SKM-1 (cell line): Measurements from ENCODE around the gene ASTN2.

Experiments used
- DNase-seq: peaks from one replicate; lab custom pipeline; 2025; ENCODE audit not compliant: unreplicated experiment; lab: John Stamatoyannopoulos, UW

The ASTN2 gene

GRCh38 chr9:116550696-116551436 is 864.0 kb downstream of the ASTN2 start:
- no peak for DNase-seq

- DNase-seq: no peak
These were observed 864.8 kb downstream of the ASTN2 start for GRCh38 chr9:116549786-116550660.

DNA sequence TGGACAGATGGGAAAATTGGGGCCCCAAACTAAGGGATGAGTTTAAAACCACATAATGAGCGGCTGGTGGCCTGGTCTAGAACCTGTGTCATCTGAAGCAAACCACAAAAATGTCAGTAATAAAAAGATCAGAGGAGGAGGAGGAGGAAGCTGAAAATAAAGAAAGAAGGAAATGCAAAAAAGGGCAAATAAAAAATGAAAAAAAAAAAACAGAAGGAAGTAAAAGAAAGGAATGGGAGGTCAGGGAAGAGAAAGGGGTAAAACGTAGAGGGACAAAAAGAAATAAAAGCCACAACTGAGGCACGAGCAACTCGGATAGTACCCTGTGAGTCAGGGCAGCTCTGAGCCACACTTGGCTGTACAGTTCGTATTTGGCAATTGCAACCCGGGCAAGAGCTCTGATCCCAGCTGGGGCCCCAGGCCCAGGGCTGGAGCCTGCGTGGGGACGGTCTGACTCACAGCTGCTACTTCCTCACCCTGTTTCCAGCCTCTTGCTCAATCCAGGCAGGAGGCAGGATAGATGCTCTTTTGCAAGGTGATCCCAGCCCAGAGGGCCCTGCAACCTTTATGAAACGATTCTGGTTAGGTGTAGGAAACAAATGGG is 865.7 kb downstream of the ASTN2 start:
- peak; percentile 13 for DNase-seq

- no peak for DNase-seq
These were observed 867.0 kb downstream of the ASTN2 start for GRCh38 chr9:116547729-116548426.

GRCh38 chr9:116546711-116547581 is 867.9 kb downstream of the ASTN2 start:
- no peak for DNase-seq

DNA sequence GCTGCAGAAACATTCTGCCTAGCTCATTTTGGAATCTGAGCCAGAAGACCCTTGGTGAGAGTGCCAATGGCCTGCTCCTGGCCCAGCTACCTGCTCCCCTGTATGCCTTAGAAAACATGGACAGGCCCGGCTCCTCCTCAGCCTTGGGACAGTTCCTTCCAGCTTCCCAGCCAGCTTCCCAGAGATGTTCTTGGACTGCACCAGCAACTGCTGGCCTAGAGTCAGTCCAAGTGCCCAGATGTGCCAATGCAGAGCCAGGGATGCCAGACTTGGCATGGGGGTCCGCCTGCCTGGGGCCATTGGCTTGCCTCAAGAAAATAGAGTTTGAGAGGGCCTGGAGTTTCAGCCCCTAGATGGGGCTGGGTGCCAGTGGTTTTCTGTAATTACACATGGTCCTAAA is 870.0 kb downstream of the ASTN2 start:
- DNase-seq: no peak

DNA sequence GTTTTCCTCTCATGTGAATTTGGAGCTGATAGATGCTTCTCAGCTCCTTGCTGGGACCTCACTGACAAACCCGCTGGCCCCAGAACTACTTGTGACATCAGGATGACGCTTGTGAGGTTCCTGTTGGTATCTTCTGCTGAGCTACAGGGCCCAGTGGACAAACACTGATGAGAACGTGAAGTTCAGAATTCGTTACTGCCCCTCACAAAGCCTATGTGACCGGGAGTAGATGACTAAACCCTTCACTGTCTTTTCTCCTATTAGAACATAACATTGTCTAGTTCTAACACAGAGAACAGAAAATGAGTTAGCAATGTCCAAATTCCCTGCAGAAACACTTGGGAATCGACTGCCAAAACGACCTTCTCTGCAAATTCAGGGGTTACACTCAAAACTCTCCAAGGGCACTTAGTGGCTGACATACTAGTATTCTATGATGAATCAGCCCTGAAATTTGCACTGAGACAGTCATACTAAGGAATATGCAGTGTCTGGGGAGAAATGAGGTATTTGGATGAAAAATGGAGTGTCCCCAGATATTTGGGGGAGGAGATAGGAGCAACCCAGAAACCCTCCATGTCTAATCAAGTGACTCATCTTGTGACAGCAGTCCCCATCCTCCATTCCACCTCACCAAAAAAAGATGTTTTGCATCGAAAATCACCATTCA is 871.0 kb downstream of the ASTN2 start:
- no peak for DNase-seq

GRCh38 chr9:116541402-116541801 is 873.5 kb downstream of the ASTN2 start:
- DNase-seq: no peak

DNA sequence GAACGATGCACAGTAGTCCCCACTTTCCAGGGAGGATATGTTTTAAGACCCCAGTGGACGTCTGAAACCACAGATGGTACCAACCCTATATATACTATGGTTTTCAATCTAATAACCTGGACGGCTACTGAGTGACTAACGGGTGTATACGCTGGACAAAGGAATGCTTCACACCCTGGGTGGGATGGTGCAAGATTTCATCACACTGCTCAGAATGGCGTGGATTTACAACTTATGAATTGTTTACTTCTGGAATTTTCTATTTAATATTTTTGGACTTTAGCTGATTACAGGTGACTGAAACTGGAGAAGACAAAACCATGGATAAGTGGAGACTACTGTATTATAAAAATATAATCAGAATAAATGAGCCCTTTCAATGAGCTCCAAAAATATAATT is 875.3 kb downstream of the ASTN2 start:
- no peak for DNase-seq

DNA sequence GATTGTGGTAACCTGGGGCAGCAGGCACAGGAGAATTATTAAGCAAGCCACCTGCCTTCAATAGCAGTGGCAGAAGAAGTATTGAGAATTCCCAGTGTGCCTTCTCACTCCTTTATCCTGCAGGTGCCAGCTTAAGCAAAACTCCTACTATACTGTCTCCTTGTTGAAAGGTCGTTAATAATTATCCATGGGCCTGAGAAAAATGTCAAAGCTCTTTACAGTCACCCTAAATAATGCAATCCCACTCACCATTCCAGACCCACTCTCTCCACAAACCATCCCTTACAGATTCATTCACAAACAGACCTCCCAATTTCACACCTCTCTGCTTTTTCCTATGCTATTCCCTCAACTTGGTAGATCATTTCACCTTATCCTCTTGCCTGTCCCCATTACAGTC is 889.2 kb downstream of the ASTN2 start:
- DNase-seq: no peak

DNA sequence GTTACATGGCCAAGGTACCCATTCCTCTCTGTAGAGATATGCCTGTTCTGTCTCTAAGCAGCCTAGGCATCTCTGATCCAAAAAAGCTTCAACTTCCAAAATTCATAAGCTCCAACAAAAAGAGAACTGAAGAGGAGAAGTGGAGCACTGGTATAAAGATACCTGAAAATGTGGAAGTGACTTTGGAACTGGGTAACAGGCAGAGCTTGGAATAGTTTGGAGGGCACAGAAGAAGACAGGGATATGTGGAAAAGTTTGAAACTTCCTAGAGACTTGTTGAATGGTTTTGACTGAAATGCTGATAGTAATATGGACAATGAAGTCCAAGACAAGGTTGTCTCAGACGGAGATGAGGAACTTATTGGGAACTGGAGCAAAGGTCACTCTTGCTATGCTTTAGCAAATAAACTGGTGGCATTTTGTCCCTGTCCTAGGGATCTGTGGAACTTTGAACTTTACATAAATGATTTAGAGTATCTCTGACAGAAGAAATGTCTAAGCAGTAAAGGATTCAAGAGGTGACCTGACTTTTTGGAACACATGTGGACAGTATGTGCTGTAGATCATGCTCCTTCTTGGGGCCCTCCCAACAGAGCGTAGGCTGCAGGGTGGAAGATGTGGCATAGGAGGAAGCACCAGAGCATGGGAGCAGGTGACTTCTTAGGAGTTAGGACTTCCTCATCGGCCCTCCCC is 889.9 kb downstream of the ASTN2 start:
- DNase-seq: no peak

DNA sequence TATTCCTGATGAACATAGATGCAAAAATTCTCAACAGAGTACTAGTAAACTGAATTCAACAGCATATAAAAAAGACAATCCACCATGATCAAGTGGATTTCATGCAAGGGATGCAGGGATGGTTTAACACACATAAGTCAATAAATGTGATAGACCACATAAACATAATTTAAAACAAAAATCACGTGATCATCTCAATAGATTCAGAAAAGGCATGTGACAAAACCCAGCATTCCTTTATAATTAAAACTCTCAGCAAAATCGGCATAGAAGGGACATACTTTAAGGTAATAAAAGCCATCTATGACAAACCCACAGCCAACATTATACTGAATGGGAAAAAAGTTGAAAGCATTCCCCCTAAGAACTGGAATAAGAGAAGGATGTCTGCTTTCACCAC is 894.6 kb downstream of the ASTN2 start:
- no peak for DNase-seq

DNA sequence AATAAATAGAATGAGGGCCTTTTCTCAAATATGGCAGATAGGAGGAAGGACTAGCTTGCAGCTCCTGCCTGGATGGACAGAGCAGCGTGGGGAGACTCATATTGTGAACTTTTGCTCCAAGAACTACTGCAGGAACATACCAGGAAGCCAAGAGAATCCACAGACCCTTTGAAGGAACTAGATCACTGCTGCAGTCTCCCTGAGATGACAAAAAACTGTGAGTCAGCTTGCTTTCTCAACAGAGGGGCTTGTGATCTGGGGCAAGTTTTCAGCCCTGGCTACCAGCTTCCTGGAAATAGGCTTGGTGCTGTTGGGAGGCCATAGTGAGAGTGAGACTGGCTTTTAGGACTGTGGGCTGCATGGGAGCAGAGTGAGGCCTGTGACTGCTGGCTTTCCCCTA is 898.4 kb downstream of the ASTN2 start:
- DNase-seq: no peak

DNA sequence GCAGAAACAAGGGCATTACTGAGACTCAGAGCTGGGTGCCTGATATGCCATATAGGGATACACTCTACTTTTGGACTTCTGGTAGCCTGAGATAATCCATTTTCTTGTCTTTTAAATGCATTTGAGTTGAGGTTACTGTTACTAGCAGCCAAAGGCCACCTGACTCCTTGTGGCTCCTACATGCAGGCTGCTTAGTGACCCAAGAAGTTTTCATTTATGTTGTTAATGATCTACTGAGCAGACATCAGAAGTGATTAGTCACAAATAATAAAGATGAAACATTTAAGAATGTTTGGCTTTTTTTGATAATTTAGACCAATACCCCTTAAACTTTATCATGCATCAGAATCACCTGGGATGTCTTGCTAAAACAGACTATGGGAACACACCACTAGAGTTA is 899.3 kb downstream of the ASTN2 start:
- no peak for DNase-seq

GRCh38 chr9:116506685-116507084 is 908.2 kb downstream of the ASTN2 start:
- no peak for DNase-seq

GRCh38 chr9:116504893-116505480 is 909.9 kb downstream of the ASTN2 start:
- no peak for DNase-seq

- DNase-seq: no peak
These were observed 910.8 kb downstream of the ASTN2 start for GRCh38 chr9:116504081-116504480.

DNA sequence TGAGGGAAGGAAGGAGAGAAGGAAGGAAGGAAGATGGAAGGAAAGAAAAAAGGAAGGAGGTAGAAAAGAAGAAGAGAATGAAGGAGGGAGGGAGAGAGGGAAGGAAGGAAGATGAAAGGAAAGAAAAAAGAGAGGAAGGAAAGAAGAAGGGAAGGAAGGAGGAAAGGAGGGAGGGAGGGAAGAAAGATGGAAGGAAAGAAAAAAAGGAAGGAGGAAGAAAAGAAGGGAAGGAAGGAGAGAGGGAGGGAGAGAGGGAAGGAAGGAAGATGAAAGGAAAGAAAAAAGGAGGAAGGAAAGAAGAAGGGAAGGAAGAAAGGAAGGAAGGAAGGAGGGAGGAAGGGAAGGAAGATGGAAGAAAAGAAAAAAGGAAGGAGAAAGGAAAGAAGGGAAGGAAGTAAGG is 912.1 kb downstream of the ASTN2 start:
- no peak for DNase-seq

DNA sequence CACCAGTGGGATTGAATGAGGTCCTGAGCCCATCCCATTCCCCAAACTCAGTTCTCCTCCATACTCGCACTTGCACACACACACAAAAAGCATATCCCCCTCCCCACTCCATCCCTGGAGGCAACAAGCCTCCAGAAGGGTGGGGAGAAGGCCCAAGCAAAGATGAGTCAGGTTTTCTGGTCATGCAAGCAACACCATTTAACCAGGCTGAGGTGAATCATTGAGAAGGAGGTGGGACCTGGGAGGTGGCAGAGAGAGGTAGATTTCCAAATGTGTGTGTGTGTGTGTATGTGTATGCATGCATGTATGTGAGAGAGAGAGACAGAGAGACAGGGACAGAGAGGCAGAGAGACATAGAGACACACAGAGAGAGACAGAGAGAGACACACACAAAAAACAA is 913.0 kb downstream of the ASTN2 start:
- DNase-seq: no peak
